Stimulated activated naive CD8-positive, alpha-beta T cell treated with anti-CD3 and anti-CD28 coated beads, Interleukin-15, amount 100 ng/mL, for 72 hours (primary cell): Measurements from ENCODE around the gene ETS1.

ENCODE experiments used
- ATAC-seq: fragments of 150-1000 bp; cut with Tn5 transposase; 2 replicates; pipeline ENCODE4 v1.10.0; 2021; ENCODE audit warnings: mild to moderate bottlenecking, moderate library complexity
- DNase-seq, 2 donors: peaks; one replicate each; pipeline ENCODE4 v3.0.0; 2021 to 2022
- H3K27ac Mint-ChIP-seq, 2 donors: one replicate each; pipeline ENCODE4 v1.8.0; 2022; ENCODE audit warnings: mild to moderate bottlenecking in 2 of 2, mixed read lengths in 2 of 2, moderate library complexity in 2 of 2
- H3K27me3 Mint-ChIP-seq: one replicate; pipeline ENCODE4 v1.8.0; 2022; ENCODE audit warnings: mixed read lengths
- H3K4me1 Mint-ChIP-seq: one replicate; pipeline ENCODE4 v1.8.0; 2022; ENCODE audit warnings: mild to moderate bottlenecking, mixed read lengths
- H3K4me3 Mint-ChIP-seq, 2 donors: one replicate each; pipeline ENCODE4 v1.8.0; 2022; ENCODE audit warnings: mild to moderate bottlenecking in 2 of 2, mixed read lengths in 2 of 2, moderate library complexity in 1 of 2
- H3K9me3 Mint-ChIP-seq, 2 donors: one replicate each; pipeline ENCODE4 v1.8.0; 2022; ENCODE audit warnings: mixed read lengths in 2 of 2

ETS1 gene

GRCh38 chr11:128530118-128531074 is 57.0 kb downstream of the ETS1 start:
- peaks cover 71% of the 10 kb centered on the region for H3K4me1 Mint-ChIP-seq
- DNase-seq (no peak), ATAC-seq (no peak)
- peaks cover 0 to 8% of the 10 kb centered on the region in 2 donors for H3K9me3 Mint-ChIP-seq
- no peak overlapping the region for H3K4me3 Mint-ChIP-seq
- no peaks in the 10 kb centered on the region for H3K27me3 Mint-ChIP-seq
- peak overlapping the region; percentile 43 to 69 for H3K27ac Mint-ChIP-seq

GRCh38 chr11:128528294-128528693 is 59.1 kb downstream of the ETS1 start:
- Mint-ChIP-seq H3K27ac (peak overlapping the region in 1 of 2 donors; percentile 75), H3K4me1 (peaks cover 79% of the 10 kb centered on the region)

GRCh38 chr11:128527046-128527445 is 60.3 kb downstream of the ETS1 start:
- H3K27ac Mint-ChIP-seq: peak overlapping the region; percentile 82 to 95
- no peaks in the 10 kb centered on the region for H3K27me3 Mint-ChIP-seq
- peaks cover 0 to 5% of the 10 kb centered on the region in 2 donors for H3K9me3 Mint-ChIP-seq
- peaks cover 76% of the 10 kb centered on the region for H3K4me1 Mint-ChIP-seq
- ATAC-seq: no peak
- DNase-seq: no peak
- peak overlapping the region; percentile 68 to 73 for H3K4me3 Mint-ChIP-seq

More at GRCh38 chr11:128528294-128528693, 59.1 kb downstream of the ETS1 start:
- Mint-ChIP-seq H3K4me3 (peak overlapping the region; percentile 68 to 73), H3K27me3 (no peaks in the 10 kb centered on the region), H3K9me3 (peaks cover 0 to 5% of the 10 kb centered on the region in 2 donors)
- DNase-seq (no peak), ATAC-seq (no peak)

GRCh38 chr11:128525411-128526243 is 61.7 kb downstream of the ETS1 start:
- Mint-ChIP-seq H3K27ac (peak overlapping the region; percentile 95 to 98), H3K27me3 (no peaks in the 10 kb centered on the region), H3K4me1 (peaks cover 75% of the 10 kb centered on the region), H3K4me3 (peak overlapping the region; percentile 68 to 73), H3K9me3 (peaks cover 0 to 5% of the 10 kb centered on the region in 2 donors)
- peak; percentile 62 for ATAC-seq
- peak in 1 of 2 donors; percentile 41 for DNase-seq

DNA sequence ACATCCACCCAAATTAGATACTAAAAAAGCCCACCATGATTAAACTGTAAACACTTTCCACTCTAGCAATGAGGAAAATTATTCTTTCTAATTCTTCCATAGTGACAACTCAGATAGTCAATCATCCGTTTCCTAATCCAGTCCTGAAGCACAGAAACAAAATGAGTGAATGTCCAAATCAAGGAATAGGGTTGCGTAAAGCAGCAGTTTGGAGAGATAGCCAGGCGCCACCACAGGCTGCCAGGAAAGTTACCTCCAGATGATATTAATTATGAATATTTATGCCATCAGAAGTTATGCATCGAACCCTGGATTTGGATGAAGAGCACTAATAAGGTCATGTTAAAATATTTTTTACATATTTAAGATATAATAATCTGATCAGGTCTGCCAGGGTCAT is 63.2 kb downstream of the ETS1 start:
- Mint-ChIP-seq H3K4me3 (peak overlapping the region; percentile 84 to 90), H3K27ac (peak overlapping the region; percentile 97 to 98), H3K4me1 (peaks cover 61% of the 10 kb centered on the region), H3K9me3 (no peaks in the 10 kb centered on the region), H3K27me3 (no peaks in the 10 kb centered on the region)
- DNase-seq (no peak), ATAC-seq (no peak)

DNA sequence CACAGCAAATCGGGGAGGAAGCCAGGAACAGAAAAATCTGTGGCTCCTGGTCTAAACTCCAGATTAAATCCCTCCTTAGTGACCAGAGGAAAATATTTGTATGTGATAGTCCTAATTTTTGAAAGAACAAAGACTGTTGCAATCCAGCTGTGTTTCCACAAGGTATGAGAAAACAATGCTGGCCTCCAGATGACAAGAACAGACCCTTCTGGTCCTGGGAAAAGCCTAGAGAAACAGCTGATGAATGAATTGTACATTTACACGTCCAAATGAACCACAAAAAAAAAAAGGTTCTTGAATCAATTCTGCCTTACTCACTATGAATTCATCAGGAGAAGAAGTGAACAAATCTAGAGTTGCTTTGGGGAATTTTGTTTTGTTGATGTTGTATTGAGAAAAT is 63.7 kb downstream of the ETS1 start:
- Mint-ChIP-seq H3K27me3 (no peaks in the 10 kb centered on the region), H3K4me3 (peak overlapping the region; percentile 84 to 90), H3K9me3 (no peaks in the 10 kb centered on the region), H3K27ac (peak overlapping the region; percentile 97 to 98), H3K4me1 (peaks cover 55% of the 10 kb centered on the region)
- ATAC-seq (no peak), DNase-seq (no peak)

DNA sequence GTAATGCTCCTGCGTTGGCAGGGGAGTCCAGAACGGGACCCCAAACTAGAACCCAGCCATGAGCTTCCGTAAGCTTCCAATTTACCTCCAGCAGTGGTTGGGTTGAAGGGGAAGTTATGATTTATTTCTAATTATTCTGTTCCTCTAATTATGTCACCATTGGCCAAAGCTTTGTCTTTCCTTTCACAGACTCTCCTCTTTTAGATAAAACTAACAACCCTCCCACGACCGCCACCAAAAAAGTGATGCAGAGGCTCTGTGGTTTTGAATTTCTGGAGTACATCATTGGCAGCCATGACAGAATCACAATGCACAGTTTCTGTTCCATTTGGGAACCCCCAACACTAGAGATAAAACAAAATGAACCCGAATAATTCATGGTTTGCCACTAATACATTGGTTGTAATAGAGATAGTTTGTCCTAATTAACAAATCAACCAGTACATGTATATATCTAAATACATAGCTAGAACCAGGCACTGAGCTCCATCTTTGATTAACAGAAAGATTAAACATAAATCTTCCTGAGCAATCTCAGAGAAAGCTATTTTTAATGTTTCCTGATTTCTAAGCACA is 64.3 kb downstream of the ETS1 start:
- Mint-ChIP-seq H3K9me3 (no peaks in the 10 kb centered on the region), H3K4me3 (peak overlapping the region; percentile 84 to 90), H3K27me3 (no peaks in the 10 kb centered on the region), H3K4me1 (peaks cover 49% of the 10 kb centered on the region), H3K27ac (peak overlapping the region; percentile 97 to 98)
- DNase-seq: peak; percentile 74 to 84
- ATAC-seq: peak; percentile 27

- no peaks in the 10 kb centered on the region for H3K9me3 Mint-ChIP-seq
- ATAC-seq (peak; percentile 83), DNase-seq (peak; percentile 92 to 94)
- H3K4me3 Mint-ChIP-seq: peak overlapping the region; percentile 84 to 90
- peak overlapping the region; percentile 99 for H3K27ac Mint-ChIP-seq
- no peaks in the 10 kb centered on the region for H3K27me3 Mint-ChIP-seq
- peaks cover 42% of the 10 kb centered on the region for H3K4me1 Mint-ChIP-seq
Measured at GRCh38 chr11:128522055-128522942, 65.1 kb downstream of the ETS1 start.

GRCh38 chr11:128521682-128522054 is 65.7 kb downstream of the ETS1 start:
- no peaks in the 10 kb centered on the region for H3K9me3 Mint-ChIP-seq

DNA sequence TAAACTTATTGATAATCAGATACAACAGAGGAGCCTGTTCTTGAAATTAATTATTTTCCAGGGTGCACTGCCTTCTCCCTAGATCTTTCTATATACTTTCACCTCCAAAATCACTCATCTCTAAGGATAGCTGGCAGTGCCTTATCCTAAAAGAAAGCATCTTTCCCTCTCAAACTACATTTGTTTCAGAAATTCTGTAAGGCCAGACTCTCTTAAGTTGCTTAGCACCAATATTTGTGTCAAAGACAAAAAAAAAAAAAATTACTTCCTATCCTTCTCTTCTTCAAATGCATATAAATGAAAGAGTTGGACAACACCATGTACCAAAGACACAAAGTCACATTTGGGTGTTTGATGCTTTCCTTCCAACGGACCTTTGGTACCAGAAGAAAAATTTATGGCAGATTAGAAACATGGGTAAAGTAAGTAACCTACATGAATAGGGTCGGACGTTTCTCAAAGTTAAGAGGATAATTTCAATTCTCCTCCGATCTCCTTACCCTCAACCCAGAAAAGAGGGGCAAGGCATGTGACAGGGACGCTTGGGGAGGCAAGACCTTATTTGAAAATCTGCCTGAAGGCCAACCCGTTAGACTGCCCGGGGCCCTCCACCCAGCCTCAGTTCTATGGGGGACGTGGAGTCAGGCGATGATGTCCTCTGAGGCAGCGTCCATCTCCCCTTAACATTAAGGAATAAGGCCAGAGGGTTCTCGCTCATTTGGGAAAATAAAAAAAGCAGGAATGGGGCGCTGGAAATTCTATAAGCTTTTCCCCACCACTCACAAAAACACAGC is 66.3 kb downstream of the ETS1 start:
- DNase-seq: peak in 1 of 2 donors; percentile 51
- ATAC-seq: no peak
- peak overlapping the region; percentile 99 for H3K27ac Mint-ChIP-seq
- no peaks in the 10 kb centered on the region for H3K9me3 Mint-ChIP-seq
- H3K27me3 Mint-ChIP-seq: no peaks in the 10 kb centered on the region
- H3K4me1 Mint-ChIP-seq: peaks cover 30% of the 10 kb centered on the region
- peak overlapping the region; percentile 84 to 90 for H3K4me3 Mint-ChIP-seq

More at GRCh38 chr11:128521682-128522054, 65.7 kb downstream of the ETS1 start:
- H3K27me3 Mint-ChIP-seq: no peaks in the 10 kb centered on the region
- H3K27ac Mint-ChIP-seq: peak overlapping the region; percentile 99
- peaks cover 36% of the 10 kb centered on the region for H3K4me1 Mint-ChIP-seq
- ATAC-seq: no peak
- peak in 1 of 2 donors; percentile 53 for DNase-seq
- peak overlapping the region; percentile 84 to 90 for H3K4me3 Mint-ChIP-seq

DNA sequence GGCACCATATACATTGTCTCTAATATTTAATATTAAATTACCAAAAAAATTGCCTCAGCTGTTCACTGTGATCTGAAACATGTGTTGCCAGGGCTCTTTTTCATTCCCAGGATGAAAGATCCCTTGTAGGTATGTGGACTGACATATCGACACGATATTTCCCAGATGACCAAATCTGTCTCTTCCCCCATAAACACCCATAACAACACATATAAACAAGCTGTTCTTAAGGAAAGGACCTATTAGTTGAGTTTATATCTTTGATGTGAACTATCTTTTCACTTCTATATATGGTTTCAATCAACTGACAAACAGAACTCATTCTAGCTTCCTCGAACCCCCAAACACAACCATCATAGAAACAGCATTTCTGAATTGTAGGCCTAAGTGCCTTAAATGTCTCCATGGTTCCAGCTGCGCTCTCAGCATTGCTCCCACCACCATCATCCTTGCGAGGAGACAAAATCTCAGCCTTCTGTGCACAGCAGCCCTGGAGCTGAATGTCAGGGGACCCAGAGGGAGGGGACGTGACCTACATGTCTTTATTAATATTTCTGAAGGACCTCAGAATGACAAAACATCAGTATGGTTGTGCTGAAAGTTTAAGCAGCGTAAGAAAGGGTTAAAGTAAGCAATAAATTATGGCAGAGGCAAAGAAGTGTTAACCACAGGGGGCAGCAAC is 67.0 kb downstream of the ETS1 start:
- Mint-ChIP-seq H3K9me3 (no peaks in the 10 kb centered on the region), H3K4me1 (peaks cover 22% of the 10 kb centered on the region), H3K27ac (peak overlapping the region; percentile 99), H3K4me3 (peak overlapping the region; percentile 84 to 90), H3K27me3 (no peaks in the 10 kb centered on the region)
- peak in 1 of 2 donors; percentile 49 for DNase-seq
- ATAC-seq: no peak

- Mint-ChIP-seq H3K4me1 (peaks cover 24% of the 10 kb centered on the region), H3K27me3 (no peaks in the 10 kb centered on the region), H3K27ac (peak overlapping the region; percentile 92 to 99), H3K4me3 (peak overlapping the region; percentile 84 to 90), H3K9me3 (no peaks in the 10 kb centered on the region)
- ATAC-seq: no peak
- DNase-seq: no peak
Measured at GRCh38 chr11:128519338-128519737, 68.0 kb downstream of the ETS1 start.

DNA sequence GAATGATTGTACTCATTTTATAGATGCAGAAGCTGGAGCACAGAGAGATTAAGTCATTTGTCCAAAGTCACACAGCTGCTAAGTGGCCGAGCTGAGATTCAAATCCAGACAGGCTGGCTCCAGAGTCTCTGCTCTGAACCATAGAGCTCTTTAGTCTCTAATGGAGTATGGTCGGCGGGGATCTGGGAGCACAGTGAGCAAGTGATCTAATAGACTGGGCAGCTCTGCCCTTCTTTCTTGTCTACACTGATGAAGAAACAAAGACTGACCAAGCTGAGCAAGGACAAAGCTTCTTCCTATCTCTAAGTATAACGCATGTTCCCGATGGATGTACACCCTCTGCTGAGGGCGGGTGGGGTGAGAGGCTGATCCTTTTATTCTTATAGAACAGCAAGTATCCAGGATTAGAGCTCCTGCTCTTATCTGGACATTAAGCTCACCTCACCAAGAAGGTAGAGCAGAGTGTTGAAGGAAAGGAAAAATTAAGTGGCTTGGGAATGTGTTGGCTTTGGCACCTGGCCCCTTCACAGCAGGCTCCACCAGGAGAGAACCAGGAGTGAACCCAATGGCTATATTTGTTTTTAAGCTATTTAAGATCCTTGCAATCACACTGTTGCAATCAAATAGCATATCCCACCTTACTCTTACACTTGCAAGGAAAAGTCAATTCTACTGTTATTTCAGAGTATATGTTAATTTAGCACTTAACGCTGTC is 68.7 kb downstream of the ETS1 start:
- ATAC-seq: no peak
- Mint-ChIP-seq H3K9me3 (no peaks in the 10 kb centered on the region), H3K27ac (peak overlapping the region; percentile 92 to 99), H3K27me3 (no peaks in the 10 kb centered on the region), H3K4me1 (peaks cover 22% of the 10 kb centered on the region), H3K4me3 (peak overlapping the region; percentile 84 to 90)
- DNase-seq: no peak
